Fibroblast of mammary gland (primary cell): ENCODE data around the gene CCBE1.

ENCODE experiments used
- DNase-seq: peaks from one replicate; pipeline ENCODE4 v3.0.0-alpha.2; 2010; ENCODE audit warnings: low read depth
- H3K4me3 ChIP-seq: 2 replicates; pipeline ENCODE4 v1.5.1; 2011; ENCODE audit warnings: low read depth, mild to moderate bottlenecking, low read length, moderate library complexity; ENCODE audit not compliant: control insufficient read depth
- TF ChIP-seq, protein P1 (sequence below): conservative IDR thresholded peaks from 2 replicates; pipeline ENCODE4 v1.5.1; 2011; ENCODE audit warnings: low read depth, low read length, inconsistent platforms; ENCODE audit not compliant: control insufficient read depth, insufficient read depth

The CCBE1 gene

DNA sequence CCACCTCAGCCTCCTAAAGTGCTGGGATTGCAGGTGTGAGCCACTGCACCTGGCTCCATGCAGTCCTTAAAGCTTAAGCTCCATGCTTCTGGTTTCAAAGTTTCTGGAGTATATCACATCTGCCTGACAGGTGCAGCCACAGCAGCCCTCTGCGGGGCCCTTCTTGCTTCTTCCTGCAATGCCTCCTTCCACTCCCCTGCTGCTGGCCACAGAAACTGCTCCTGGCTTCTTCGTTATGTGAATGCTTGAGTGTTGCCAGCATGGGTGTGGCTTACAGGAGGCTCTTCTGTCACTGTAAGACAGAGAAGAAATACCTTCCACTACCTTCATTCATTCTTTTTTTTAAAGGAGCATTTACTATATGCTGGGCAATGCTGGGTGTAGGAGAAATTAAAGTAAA lies 10.1 kb upstream of the CCBE1 start:
- no peak overlapping the region for H3K4me3 ChIP-seq
- TF ChIP-seq, protein P1, sequence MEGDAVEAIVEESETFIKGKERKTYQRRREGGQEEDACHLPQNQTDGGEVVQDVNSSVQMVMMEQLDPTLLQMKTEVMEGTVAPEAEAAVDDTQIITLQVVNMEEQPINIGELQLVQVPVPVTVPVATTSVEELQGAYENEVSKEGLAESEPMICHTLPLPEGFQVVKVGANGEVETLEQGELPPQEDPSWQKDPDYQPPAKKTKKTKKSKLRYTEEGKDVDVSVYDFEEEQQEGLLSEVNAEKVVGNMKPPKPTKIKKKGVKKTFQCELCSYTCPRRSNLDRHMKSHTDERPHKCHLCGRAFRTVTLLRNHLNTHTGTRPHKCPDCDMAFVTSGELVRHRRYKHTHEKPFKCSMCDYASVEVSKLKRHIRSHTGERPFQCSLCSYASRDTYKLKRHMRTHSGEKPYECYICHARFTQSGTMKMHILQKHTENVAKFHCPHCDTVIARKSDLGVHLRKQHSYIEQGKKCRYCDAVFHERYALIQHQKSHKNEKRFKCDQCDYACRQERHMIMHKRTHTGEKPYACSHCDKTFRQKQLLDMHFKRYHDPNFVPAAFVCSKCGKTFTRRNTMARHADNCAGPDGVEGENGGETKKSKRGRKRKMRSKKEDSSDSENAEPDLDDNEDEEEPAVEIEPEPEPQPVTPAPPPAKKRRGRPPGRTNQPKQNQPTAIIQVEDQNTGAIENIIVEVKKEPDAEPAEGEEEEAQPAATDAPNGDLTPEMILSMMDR = no peak
- DNase-seq = no peak

DNA sequence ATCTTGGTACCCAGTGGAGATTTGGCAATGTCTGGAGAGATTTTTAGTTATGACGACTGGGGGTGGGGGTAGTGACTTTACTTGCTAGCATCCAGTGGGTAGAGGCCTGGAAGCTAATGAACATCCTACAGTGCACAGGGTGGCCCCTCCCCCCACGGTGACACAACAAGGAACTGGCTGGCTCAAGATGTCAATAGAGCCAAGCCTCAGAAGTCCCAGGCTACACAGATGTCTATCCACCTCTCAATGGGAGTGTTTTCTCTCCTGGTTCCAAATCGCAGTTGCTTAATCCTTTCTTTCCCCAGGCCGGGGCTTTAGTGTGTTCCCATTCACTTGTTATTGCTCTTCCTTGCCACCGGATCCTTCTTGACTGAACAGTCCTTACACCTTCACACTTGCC lies 9.3 kb upstream of the CCBE1 start:
- TF ChIP-seq, protein P1 = no peak
- no peak for DNase-seq
- no peak overlapping the region for H3K4me3 ChIP-seq

DNA sequence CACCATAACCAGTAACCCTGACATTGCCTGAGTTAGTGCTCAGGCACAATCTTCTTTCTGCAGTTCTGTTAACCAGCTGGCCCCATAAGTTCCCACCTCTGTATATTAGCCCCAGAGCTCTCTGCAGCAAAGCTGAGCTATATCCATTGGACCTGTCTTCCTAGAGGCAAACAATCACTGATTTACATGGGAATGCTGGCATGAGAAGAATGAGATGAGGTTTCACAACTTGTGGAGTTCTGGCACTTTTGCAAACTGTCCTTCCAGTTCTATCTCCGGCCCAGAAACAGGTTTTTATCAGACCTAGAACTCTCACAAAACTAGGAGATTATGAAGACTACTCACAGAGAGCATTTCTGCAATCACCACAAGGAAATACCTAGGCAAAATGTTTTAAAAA lies 7.9 kb upstream of the CCBE1 start:
- DNase-seq = no peak
- TF ChIP-seq, protein P1 = no peak
- no peak overlapping the region for H3K4me3 ChIP-seq

DNA sequence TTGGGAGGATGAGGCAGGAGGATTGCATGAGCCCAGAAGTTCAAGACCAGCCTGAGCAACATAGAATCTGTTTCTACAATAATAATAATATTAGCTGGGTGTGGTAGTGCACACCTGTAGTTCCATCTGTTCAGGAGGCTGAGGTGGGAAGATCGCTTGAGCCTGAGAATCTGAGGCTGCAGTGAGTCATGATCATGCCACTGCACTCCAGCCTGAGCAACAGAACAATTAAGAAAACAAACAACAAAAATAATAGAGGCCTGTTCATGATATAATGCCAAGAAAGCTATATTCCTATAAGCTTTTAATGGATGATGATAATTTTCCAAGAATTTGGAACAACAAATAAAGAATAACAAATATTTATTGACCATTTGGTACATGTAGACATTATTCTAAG lies 6.9 kb upstream of the CCBE1 start:
- TF ChIP-seq, protein P1 = no peak
- no peak overlapping the region for H3K4me3 ChIP-seq
- peak; percentile 36 for DNase-seq

DNA sequence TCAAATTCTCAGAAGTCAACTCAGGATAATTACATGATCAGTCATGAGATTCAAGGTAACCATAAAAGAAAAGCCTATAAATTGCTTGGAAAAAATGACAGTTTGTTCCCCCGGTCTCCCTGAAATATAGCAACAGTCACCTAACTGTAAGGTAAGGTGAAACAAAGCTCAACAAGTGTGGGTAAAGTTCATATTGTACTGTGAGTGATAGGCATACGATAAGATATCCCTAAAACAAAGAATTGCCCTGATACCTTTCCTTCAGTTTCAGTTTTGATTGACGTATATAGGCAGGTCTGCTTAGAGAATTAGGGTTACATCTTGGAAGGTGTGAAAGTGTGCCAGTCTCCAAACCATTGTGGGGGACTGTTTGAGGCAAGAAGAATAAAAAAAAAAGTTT lies 4.0 kb upstream of the CCBE1 start:
- TF ChIP-seq, protein P1 = no peak
- H3K4me3 ChIP-seq = no peak overlapping the region
- no peak for DNase-seq

DNA sequence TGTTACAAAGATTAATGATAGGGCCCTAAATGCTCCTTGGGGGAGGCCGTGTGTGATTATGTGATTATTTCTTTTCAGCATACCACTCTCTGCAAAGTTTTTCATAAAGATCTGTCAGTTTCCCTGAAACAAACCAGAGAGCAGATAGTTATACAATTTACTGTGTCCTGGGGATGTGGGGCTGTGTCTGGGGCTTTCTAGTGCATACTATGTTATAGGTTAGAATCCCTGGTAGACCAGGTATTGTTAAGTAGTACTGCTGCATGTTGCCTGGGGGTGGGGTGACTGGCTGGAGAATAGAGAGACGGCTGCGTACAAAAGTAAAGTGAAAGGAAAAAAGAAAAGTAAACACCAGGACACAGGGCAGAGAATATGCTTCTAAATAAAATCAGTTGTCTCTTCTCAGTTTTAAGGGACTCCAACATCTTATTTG lies 3.3 kb upstream of the CCBE1 start:
- no peak overlapping the region for H3K4me3 ChIP-seq
- DNase-seq = no peak

More for the DNA sequence above, 3.3 kb upstream of the CCBE1 start:
- TF ChIP-seq, protein P1 = no peak
